Fibroblast of lung (primary cell): ENCODE measurements around the gene NARF. TPM values are rescaled to one million over a fixed set of nuclear protein-coding genes. Genes with fewer than 3 reads are reported as not detected.

ENCODE experiments used
- DNase-seq, 2 donors: peaks; one replicate each; pipeline versions ENCODE4 v3.0.0 to v3.0.0-alpha.2; 2010; ENCODE audit warnings: low read depth in 2 of 2
- H2AFZ ChIP-seq: 2 replicates; pipeline ENCODE4 v1.5.1; 2012; ENCODE audit warnings: low read length, control low read depth, inconsistent platforms
- H3K27ac ChIP-seq: 2 replicates; pipeline ENCODE4 v1.5.1; 2011; ENCODE audit warnings: low read length, control low read depth; ENCODE audit not compliant: insufficient read depth
- H3K27me3 ChIP-seq: 2 replicates; pipeline ENCODE4 v1.5.1; 2011; ENCODE audit warnings: mild to moderate bottlenecking, low read length; ENCODE audit not compliant: control insufficient read depth, insufficient read depth
- H3K36me3 ChIP-seq: 2 replicates; pipeline ENCODE4 v1.5.1; 2011; ENCODE audit warnings: low read length; ENCODE audit not compliant: control insufficient read depth, insufficient read depth
- H3K4me1 ChIP-seq: 2 replicates; pipeline ENCODE4 v1.5.1; 2011; ENCODE audit warnings: low read length; ENCODE audit not compliant: control insufficient read depth, insufficient read depth; ENCODE audit errors: extremely low read depth
- H3K4me2 ChIP-seq: 2 replicates; pipeline ENCODE4 v1.5.1; 2011; ENCODE audit warnings: low read length, control low read depth; ENCODE audit not compliant: insufficient read depth; ENCODE audit errors: extremely low read depth
- H3K4me3 ChIP-seq, 4 experiments: fragments of 200-600 bp in 1 of 4; sonication (generic) in 1 of 4; replicated peaks in 1 of 4; 2 replicates each; pipeline ENCODE4 v1.5.1; 2011 to 2016; ENCODE audit warnings: low read length in 4 of 4, low read depth in 3 of 4, mild to moderate bottlenecking in 3 of 4, control low read depth in 2 of 4, inconsistent platforms in 1 of 4, mixed read lengths in 1 of 4; ENCODE audit not compliant: insufficient read depth in 1 of 4; ENCODE audit errors: control extremely low read depth in 1 of 4
- H3K79me2 ChIP-seq: 2 replicates; pipeline ENCODE4 v1.5.1; 2012; ENCODE audit warnings: mild to moderate bottlenecking, low read length, inconsistent platforms; ENCODE audit not compliant: control insufficient read depth, insufficient read depth
- H3K9ac ChIP-seq: 2 replicates; pipeline ENCODE4 v1.5.1; 2011; ENCODE audit warnings: mild to moderate bottlenecking, low read length, control low read depth; ENCODE audit not compliant: insufficient read depth
- H3K9me3 ChIP-seq: 2 replicates; pipeline ENCODE4 v1.5.1; 2012; ENCODE audit warnings: low read depth, low read length; ENCODE audit not compliant: control insufficient read depth, insufficient read depth
- H4K20me1 ChIP-seq: 2 replicates; pipeline ENCODE4 v1.5.1; 2011; ENCODE audit warnings: low read length; ENCODE audit not compliant: control insufficient read depth, insufficient read depth; ENCODE audit errors: extremely low read depth
- CTCF ChIP-seq, 2 donors: IDR thresholded peaks in 1 of 2; conservative IDR thresholded peaks in 1 of 2; 1 replicate in 1 of 2; 2 replicates in 1 of 2; pipeline ENCODE4 v1.5.1; 2011 to 2012; ENCODE audit warnings: low read length in 2 of 2, control low read depth in 1 of 2, inconsistent platforms in 1 of 2, low read depth in 1 of 2, mild to moderate bottlenecking in 1 of 2
- EZH2 ChIP-seq: IDR thresholded peaks from 2 replicates; pipeline ENCODE4 v1.5.1; 2012; ENCODE audit warnings: low read length, control low read depth, mild to moderate bottlenecking; ENCODE audit errors: missing control alignments
- polyA plus RNA-seq, 2 donors: library from polyadenylated mRNA; depleted of rRNA in 1 of 2; stranded (reverse) in 1 of 2; unstranded in 1 of 2; fragments of >200 nt; gene quantifications; 2 replicates each; pipeline ENCODE4 v1.2.1, GENCODE V29; 2011 to 2012; ENCODE audit warnings: missing spikeins in 1 of 2
- total RNA-seq: library from RNA; depleted of rRNA; stranded (reverse); fragments of >200 nt; gene quantifications from 2 replicates; pipeline ENCODE4 v1.2.1, GENCODE V29; 2014

NARF gene
- total and polyA plus RNA-seq, 2 donors (not counting 1 experiment from before 2014, with no cell fraction given), result 22.0 to 38.7 TPM

GRCh38 chr17:82414548-82415281, 43.8 kb upstream of the NARF start:
- Histone ChIP-seq H3K27me3 (no peaks in the 10 kb centered on the region), H2AFZ (no peak overlapping the region), H3K9me3 (no peaks in the 10 kb centered on the region), H3K9ac (no peak overlapping the region), H4K20me1 (no peaks in the 10 kb centered on the region), H3K4me2 (no peak overlapping the region), H3K4me1 (peaks cover 2% of the 10 kb centered on the region), H3K79me2 (no peaks in the 10 kb centered on the region), H3K27ac (no peak overlapping the region), H3K4me3 (no peak overlapping the region), H3K36me3 (no peaks in the 10 kb centered on the region)
- TF ChIP-seq CTCF (conservative IDR thresholded peaks at IDR 0.05 in 1 of 2, IDR thresholded peaks at IDR 0.05 in 1 of 2; ENCODE audit: low read depth in 1 of 2, low read length in 2 of 2) (peak; percentile 65 to 81), EZH2 (no peak)
- DNase-seq, result peak; percentile 55 to 73

- H3K4me1 ChIP-seq, result peaks cover 2% of the 10 kb centered on the region
- H3K79me2 ChIP-seq, result no peaks in the 10 kb centered on the region
- H4K20me1 ChIP-seq, result no peaks in the 10 kb centered on the region
- H3K27me3 ChIP-seq, result no peaks in the 10 kb centered on the region
- TF ChIP-seq CTCF (conservative IDR thresholded peaks at IDR 0.05 in 1 of 2, IDR thresholded peaks at IDR 0.05 in 1 of 2; ENCODE audit: low read depth in 1 of 2, low read length in 2 of 2), result no peak
- no peak for TF ChIP-seq EZH2
- H2AFZ ChIP-seq, result no peak overlapping the region
- H3K9ac ChIP-seq, result no peak overlapping the region
- H3K36me3 ChIP-seq, result no peaks in the 10 kb centered on the region
- no peak overlapping the region for H3K4me3 ChIP-seq
- no peak overlapping the region for H3K4me2 ChIP-seq
- H3K27ac ChIP-seq, result no peak overlapping the region
- H3K9me3 ChIP-seq, result no peaks in the 10 kb centered on the region
- DNase-seq, result no peak
Observed at GRCh38 chr17:82415336-82415735, 43.2 kb upstream of the NARF start.

GRCh38 chr17:82415786-82416185, 42.8 kb upstream of the NARF start:
- H4K20me1 ChIP-seq, result no peaks in the 10 kb centered on the region
- no peak for DNase-seq
- no peak overlapping the region for H3K4me3 ChIP-seq
- H3K36me3 ChIP-seq, result no peaks in the 10 kb centered on the region
- no peaks in the 10 kb centered on the region for H3K79me2 ChIP-seq
- no peak overlapping the region for H3K4me2 ChIP-seq
- no peak overlapping the region for H2AFZ ChIP-seq
- peaks cover 2% of the 10 kb centered on the region for H3K4me1 ChIP-seq
- H3K27me3 ChIP-seq, result no peaks in the 10 kb centered on the region
- H3K9me3 ChIP-seq, result no peaks in the 10 kb centered on the region
- H3K9ac ChIP-seq, result no peak overlapping the region
- no peak overlapping the region for H3K27ac ChIP-seq
- no peak for TF ChIP-seq CTCF (conservative IDR thresholded peaks at IDR 0.05 in 1 of 2, IDR thresholded peaks at IDR 0.05 in 1 of 2; ENCODE audit: low read depth in 1 of 2, low read length in 2 of 2)
- no peak for TF ChIP-seq EZH2
